ENCODE data around the gene PHACTR1.

Gene PHACTR1

GRCh38 chr6:13203145-13203544, 486.6 kb downstream of the PHACTR1 start:
- TF ChIP-seq SP1 (IDR thresholded peaks at IDR 0.05) = no peak
- no peak for TF ChIP-seq TARDBP (IDR thresholded peaks at IDR 0.05)
- no peak for DNase-seq (ENCODE audit: extremely low spot score)
- ChIA-PET POLR2A (no interaction called here), CTCF (no interaction called here)

DNA sequence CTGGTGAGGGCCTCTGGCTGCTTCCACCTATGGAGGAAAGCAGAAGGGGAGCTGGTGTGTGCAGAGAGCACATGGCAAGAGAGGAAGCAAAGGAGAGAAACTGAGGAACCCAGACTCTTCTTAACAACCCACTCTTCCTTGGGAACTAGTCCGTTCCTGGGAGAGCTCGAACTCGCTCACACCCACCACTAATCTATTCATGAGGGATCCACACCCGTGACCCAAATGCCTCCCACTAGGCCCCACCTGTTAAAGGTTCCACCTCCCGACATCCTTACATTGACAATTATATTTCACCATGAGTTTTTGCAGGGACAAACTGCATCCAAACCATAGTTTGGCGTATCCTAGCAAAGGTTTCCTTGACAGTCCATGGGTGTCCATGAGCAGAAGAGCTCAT, 488.5 kb downstream of the PHACTR1 start:
- POLR2A ChIA-PET = no interaction called here
- CTCF ChIA-PET = no interaction called here
- DNase-seq (ENCODE audit: extremely low spot score) = no peak
- TF ChIP-seq FOXK2 (IDR thresholded peaks at IDR 0.05) (no peak), ARNT (IDR thresholded peaks at IDR 0.05) (no peak), HDGF (IDR thresholded peaks at IDR 0.05; ENCODE audit: borderline replicate concordance) (no peak), BHLHE40 (IDR thresholded peaks at IDR 0.05; ENCODE audit: borderline replicate concordance) (no peak), FOXM1 (IDR thresholded peaks at IDR 0.05; ENCODE audit: borderline replicate concordance) (no peak), SUZ12 (IDR thresholded peaks at IDR 0.05) (no peak), NFRKB (IDR thresholded peaks at IDR 0.05) (no peak), ELF4 (IDR thresholded peaks at IDR 0.05) (no peak), ZNF384 (IDR thresholded peaks at IDR 0.05) (no peak)
- TF ChIP-seq, protein P1, sequence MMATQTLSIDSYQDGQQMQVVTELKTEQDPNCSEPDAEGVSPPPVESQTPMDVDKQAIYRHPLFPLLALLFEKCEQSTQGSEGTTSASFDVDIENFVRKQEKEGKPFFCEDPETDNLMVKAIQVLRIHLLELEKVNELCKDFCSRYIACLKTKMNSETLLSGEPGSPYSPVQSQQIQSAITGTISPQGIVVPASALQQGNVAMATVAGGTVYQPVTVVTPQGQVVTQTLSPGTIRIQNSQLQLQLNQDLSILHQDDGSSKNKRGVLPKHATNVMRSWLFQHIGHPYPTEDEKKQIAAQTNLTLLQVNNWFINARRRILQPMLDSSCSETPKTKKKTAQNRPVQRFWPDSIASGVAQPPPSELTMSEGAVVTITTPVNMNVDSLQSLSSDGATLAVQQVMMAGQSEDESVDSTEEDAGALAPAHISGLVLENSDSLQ (IDR thresholded peaks at IDR 0.05) = no peak

GRCh38 chr6:13212096-13212495, 495.5 kb downstream of the PHACTR1 start:
- CTCF ChIA-PET = no interaction called here
- DNase-seq (ENCODE audit: extremely low spot score) = no peak
- POLR2A ChIA-PET = no interaction called here
- TF ChIP-seq SUZ12 (IDR thresholded peaks at IDR 0.05) (no peak), L3MBTL2 (conservative IDR thresholded peaks at IDR 0.05) (no peak), ZNF384 (IDR thresholded peaks at IDR 0.05) (no peak)

GRCh38 chr6:13212538-13212937, 496.0 kb downstream of the PHACTR1 start:
- no peak for DNase-seq (ENCODE audit: extremely low spot score)
- TF ChIP-seq BHLHE40 (IDR thresholded peaks at IDR 0.05; ENCODE audit: borderline replicate concordance) (no peak), HDGF (IDR thresholded peaks at IDR 0.05; ENCODE audit: borderline replicate concordance) (no peak), ARNT (IDR thresholded peaks at IDR 0.05) (no peak), SP1 (IDR thresholded peaks at IDR 0.05) (no peak), FOXA1 (IDR thresholded peaks at IDR 0.05) (no peak)
- TF ChIP-seq, protein P1 (IDR thresholded peaks at IDR 0.05) = no peak
- ChIA-PET POLR2A (no interaction called here), CTCF (no interaction called here)

- no peak for DNase-seq (ENCODE audit: extremely low spot score)
- TF ChIP-seq CTBP1 (IDR thresholded peaks at IDR 0.05; ENCODE audit: borderline replicate concordance) (no peak), FOXA1 (IDR thresholded peaks at IDR 0.05) (no peak), SP1 (IDR thresholded peaks at IDR 0.05) (no peak)
- CTCF ChIA-PET = no interaction called here
- POLR2A ChIA-PET = interaction anchor here (0.6 kb wide), 1 partner anchor 327 kb away, joined by 4 read pairs; no protein-coding TSS in a partner anchor
Observed at GRCh38 chr6:13215390-13215789, 498.8 kb downstream of the PHACTR1 start.

- POLR2A ChIA-PET = no interaction called here
- no peak for DNase-seq (ENCODE audit: extremely low spot score)
- CTCF ChIA-PET = interaction anchor here (0.5 kb wide), 1 partner anchor 520 kb away, joined by 4 read pairs; no protein-coding TSS in a partner anchor
- TF ChIP-seq ZNF384 (IDR thresholded peaks at IDR 0.05) = no peak
- TF ChIP-seq, protein P1 (IDR thresholded peaks at IDR 0.05) = no peak
- no peak for TF ChIP-seq LEF1 (IDR thresholded peaks at IDR 0.05; ENCODE audit: borderline replicate concordance)
- no peak for TF ChIP-seq FOXK2 (IDR thresholded peaks at IDR 0.05)
- TF ChIP-seq FOXM1 (IDR thresholded peaks at IDR 0.05; ENCODE audit: borderline replicate concordance) = no peak
- no peak for TF ChIP-seq L3MBTL2 (conservative IDR thresholded peaks at IDR 0.05)
- TF ChIP-seq CTBP1 (IDR thresholded peaks at IDR 0.05; ENCODE audit: borderline replicate concordance) = no peak
- no peak for TF ChIP-seq ELF4 (IDR thresholded peaks at IDR 0.05)
- TF ChIP-seq HDGF (IDR thresholded peaks at IDR 0.05; ENCODE audit: borderline replicate concordance) = no peak
- TF ChIP-seq SP1 (IDR thresholded peaks at IDR 0.05) = no peak
Observed at GRCh38 chr6:13216236-13217014, 499.9 kb downstream of the PHACTR1 start.

DNA sequence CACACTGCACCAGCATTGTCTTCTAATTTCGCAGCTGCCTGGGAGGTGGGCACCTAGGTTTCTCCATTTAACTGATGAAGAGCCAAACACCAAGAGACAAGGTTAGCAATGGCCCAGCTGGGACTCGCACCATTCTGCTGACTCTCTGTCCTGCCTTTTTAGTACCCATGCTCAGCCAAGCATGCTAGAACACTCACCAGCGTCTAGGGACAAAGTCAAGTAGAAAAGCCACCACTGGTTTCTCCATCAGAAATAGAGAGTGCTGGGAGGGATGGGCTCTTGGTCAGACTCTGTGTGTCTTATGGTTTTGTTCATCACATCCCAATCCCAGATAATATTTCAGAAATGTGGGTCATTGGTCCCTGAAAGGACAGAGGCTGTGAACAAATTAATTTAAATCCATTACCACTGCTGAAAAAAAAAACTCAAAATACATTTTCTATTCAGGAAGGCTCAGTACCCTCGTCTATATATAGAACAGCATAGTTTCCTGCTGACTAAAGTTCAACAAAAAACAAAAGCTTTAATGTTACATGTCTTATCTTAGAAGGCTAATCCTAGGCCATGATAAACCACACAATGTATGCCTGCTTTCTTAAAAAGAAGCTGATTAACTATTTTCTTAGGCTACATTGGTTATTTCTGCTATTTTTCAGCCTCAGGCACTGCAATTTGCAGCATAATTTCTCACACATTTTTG, 500.8 kb downstream of the PHACTR1 start:
- TF ChIP-seq NFRKB (IDR thresholded peaks at IDR 0.05) (no peak), HDGF (IDR thresholded peaks at IDR 0.05; ENCODE audit: borderline replicate concordance) (no peak), L3MBTL2 (conservative IDR thresholded peaks at IDR 0.05) (no peak), CTBP1 (IDR thresholded peaks at IDR 0.05; ENCODE audit: borderline replicate concordance) (no peak), BHLHE40 (IDR thresholded peaks at IDR 0.05; ENCODE audit: borderline replicate concordance) (no peak), FOXM1 (IDR thresholded peaks at IDR 0.05; ENCODE audit: borderline replicate concordance) (no peak), ELF4 (IDR thresholded peaks at IDR 0.05) (no peak), LEF1 (IDR thresholded peaks at IDR 0.05; ENCODE audit: borderline replicate concordance) (no peak), ZNF384 (IDR thresholded peaks at IDR 0.05) (no peak)
- ChIA-PET POLR2A (no interaction called here), CTCF (no interaction called here)
- no peak for DNase-seq (ENCODE audit: extremely low spot score)
